H1 (cell line): ENCODE results near the gene GALP. TPM values are rescaled to one million over a fixed set of nuclear protein-coding genes. Genes with fewer than 3 reads are reported as not detected.

Experiments
- CTCF ChIA-PET: fragments of 300-600 bp; sonication (Branson Sonifier 250); formaldehyde crosslinking; loops from one replicate; lab custom pipeline; 2021; ENCODE audit not compliant: partially characterized antibody; lab: Charles Lee
- POLR2A ChIA-PET: fragments of 300-600 bp; sonication (Branson Sonifier 250); formaldehyde crosslinking; loops from one replicate; lab custom pipeline; 2021; ENCODE audit warnings: inconsistent platforms; ENCODE audit not compliant: partially characterized antibody; lab: Charles Lee
- DNase-seq, 2 experiments: peaks; one replicate each; pipeline versions ENCODE4 v3.0.0 to v3.0.0-alpha.2; 2010 to 2022; ENCODE audit warnings: low spot score in 2 of 2, low read depth in 1 of 2, mixed read lengths in 1 of 2
- FAIRE-seq: peaks from 2 replicates; lab custom pipeline; 2011; peaks lifted over from hg19 to GRCh38; lab: Jason Lieb, UNC
- H2AFZ ChIP-seq: 2 replicates; pipeline ENCODE4 v1.8.1; 2012; ENCODE audit warnings: low read length, inconsistent platforms
- H2AK5ac ChIP-seq: 2 replicates; pipeline ENCODE4 v1.6.1; 2013; ENCODE audit warnings: low read depth, low read length
- H2BK120ac ChIP-seq: replicated peaks from 2 replicates; pipeline ENCODE3; 2013; ENCODE audit warnings: low read depth, low read length, inconsistent platforms
- H2BK12ac ChIP-seq: 2 replicates; pipeline ENCODE4 v1.6.1; 2013; ENCODE audit warnings: low read depth, low read length
- H2BK15ac ChIP-seq: 2 replicates; pipeline ENCODE4 v1.6.1; 2013; ENCODE audit warnings: low read length
- H2BK20ac ChIP-seq: 2 replicates; pipeline ENCODE4 v1.6.1; 2013; ENCODE audit warnings: low read length
- H2BK5ac ChIP-seq: 2 replicates; pipeline ENCODE4 v1.6.1; 2013; ENCODE audit warnings: low read depth, low read length
- H3K14ac ChIP-seq: 2 replicates; pipeline ENCODE4 v1.6.1; 2013; ENCODE audit warnings: inconsistent platforms; ENCODE audit not compliant: insufficient read length
- H3K18ac ChIP-seq: 2 replicates; pipeline ENCODE4 v1.6.1; 2013; ENCODE audit warnings: low read length; ENCODE audit errors: extremely low read depth
- H3K23ac ChIP-seq: 2 replicates; pipeline ENCODE4 v1.6.1; 2013; ENCODE audit warnings: inconsistent platforms; ENCODE audit not compliant: insufficient read length
- H3K23me2 ChIP-seq: 2 replicates; pipeline ENCODE4 v1.6.1; 2013; ENCODE audit warnings: low read depth, low read length
- H3K27ac ChIP-seq: 2 replicates; pipeline ENCODE4 v1.6.1; 2011; ENCODE audit warnings: low read depth, low read length, inconsistent platforms
- H3K27me3 ChIP-seq, 4 experiments: replicated peaks in 1 of 4; 1 replicate in 1 of 4; 2 replicates in 3 of 4; pipeline versions ENCODE4 v1.6.1 to v1.8.1; 2011 to 2013; ENCODE audit warnings: low read length in 3 of 4, mild to moderate bottlenecking in 3 of 4, inconsistent platforms in 2 of 4, mixed read lengths in 2 of 4, moderate library complexity in 1 of 4; ENCODE audit not compliant: control insufficient read depth in 3 of 4, insufficient read depth in 3 of 4; ENCODE audit errors: extremely low read depth in 1 of 4
- H3K36me3 ChIP-seq, 4 experiments: 2 replicates each; pipeline versions ENCODE4 v1.6.1 to v1.8.1; 2011 to 2013; ENCODE audit warnings: mild to moderate bottlenecking in 4 of 4, low read length in 3 of 4, moderate library complexity in 2 of 4, control low read depth in 1 of 4, inconsistent platforms in 1 of 4; ENCODE audit not compliant: insufficient read depth in 4 of 4, control insufficient read depth in 2 of 4
- H3K4ac ChIP-seq: replicated peaks from 2 replicates; pipeline ENCODE3; 2013; ENCODE audit warnings: low read length, low read depth, mixed read lengths, inconsistent platforms; ENCODE audit not compliant: insufficient read length
- H3K4me1 ChIP-seq, 4 experiments: replicated peaks in 1 of 4; 1 replicate in 1 of 4; 2 replicates in 3 of 4; pipeline versions ENCODE4 v1.6.1 to v1.8.1; 2011 to 2013; ENCODE audit warnings: low read length in 3 of 4, inconsistent platforms in 2 of 4, mixed read lengths in 1 of 4; ENCODE audit not compliant: insufficient read depth in 4 of 4, control insufficient read depth in 3 of 4
- H3K4me2 ChIP-seq, 2 experiments: 2 replicates each; pipeline versions ENCODE4 v1.6.1 to v1.8.1; 2011 to 2013; ENCODE audit warnings: low read depth in 2 of 2, low read length in 2 of 2, control low read depth in 1 of 2, inconsistent platforms in 1 of 2, mild to moderate bottlenecking in 1 of 2; ENCODE audit not compliant: insufficient read depth in 1 of 2
- H3K4me3 ChIP-seq, 4 experiments: fragments of 200-600, 300-600 bp in 1 of 4; sonication (generic), shearing (Covaris generic), sonication (Bioruptor Twin) in 1 of 4; 2 replicates each; pipeline versions ENCODE4 v1.5.1 to v1.8.1; 2011 to 2016; ENCODE audit warnings: low read length in 4 of 4, low read depth in 3 of 4, control low read depth in 2 of 4, inconsistent platforms in 2 of 4, mild to moderate bottlenecking in 2 of 4, mixed read lengths in 1 of 4, moderate library complexity in 1 of 4; ENCODE audit not compliant: insufficient read depth in 2 of 4; ENCODE audit errors: extremely low read depth in 1 of 4
- H3K56ac ChIP-seq: replicated peaks from 2 replicates; pipeline ENCODE3; 2013; ENCODE audit warnings: low read depth, mild to moderate bottlenecking, mixed read lengths, low read length, inconsistent platforms; ENCODE audit not compliant: insufficient read length
- H3K79me1 ChIP-seq: 2 replicates; pipeline ENCODE4 v1.6.1; 2013; ENCODE audit warnings: low read depth, low read length, control low read depth
- H3K79me2 ChIP-seq, 2 experiments: 2 replicates each; pipeline versions ENCODE4 v1.6.1 to v1.8.1; 2012 to 2013; ENCODE audit warnings: low read length in 2 of 2, mild to moderate bottlenecking in 2 of 2, inconsistent platforms in 1 of 2; ENCODE audit not compliant: insufficient read depth in 2 of 2, control insufficient read depth in 1 of 2
- H3K9ac ChIP-seq, 4 experiments: replicated peaks in 1 of 4; 1 replicate in 1 of 4; 2 replicates in 3 of 4; pipeline versions ENCODE4 v1.6.1 to v1.8.1; 2011 to 2013; ENCODE audit warnings: low read depth in 3 of 4, low read length in 3 of 4, control low read depth in 2 of 4, mild to moderate bottlenecking in 2 of 4, moderate library complexity in 2 of 4, inconsistent platforms in 1 of 4; ENCODE audit errors: extremely low read depth in 1 of 4
- H3K9me3 ChIP-seq, 2 experiments: 2 replicates each; pipeline versions ENCODE4 v1.6.1 to v1.8.1; 2012 to 2013; ENCODE audit warnings: mild to moderate bottlenecking in 2 of 2, moderate library complexity in 2 of 2, control low read depth in 1 of 2, inconsistent platforms in 1 of 2, low read depth in 1 of 2, low read length in 1 of 2, mixed read lengths in 1 of 2; ENCODE audit not compliant: insufficient read depth in 2 of 2
- H4K20me1 ChIP-seq, 2 experiments: replicated peaks in 1 of 2; 2 replicates each; pipeline versions ENCODE3 to v1.8.1; 2011 to 2013; ENCODE audit warnings: inconsistent platforms in 2 of 2, low read length in 2 of 2, mild to moderate bottlenecking in 1 of 2; ENCODE audit not compliant: insufficient read depth in 2 of 2, control insufficient read depth in 1 of 2
- H4K5ac ChIP-seq: 2 replicates; pipeline ENCODE4 v1.6.1; 2013; ENCODE audit warnings: low read length, low read depth, mixed read lengths, inconsistent platforms; ENCODE audit not compliant: insufficient read length
- H4K8ac ChIP-seq: 2 replicates; pipeline ENCODE4 v1.8.0; 2013; ENCODE audit warnings: mild to moderate bottlenecking, moderate library complexity, low read length, inconsistent platforms; ENCODE audit not compliant: insufficient read depth; ENCODE audit errors: extremely low read depth
- H4K91ac ChIP-seq: replicated peaks from 2 replicates; pipeline ENCODE3; 2013; ENCODE audit warnings: low read length, mixed read lengths, inconsistent platforms; ENCODE audit not compliant: insufficient read length
- SIX5 ChIP-seq: IDR thresholded peaks from 2 replicates; pipeline ENCODE4 v1.6.1; 2011; ENCODE audit warnings: mild to moderate bottlenecking, low read depth, low read length
- WGBS, 2 experiments: shearing (Covaris generic) in 1 of 2; methylation state at CpG; one replicate each; pipeline versions ENCODE4 v1.1.6 to v1.1.7; 2013 to 2015; ENCODE audit warnings: low lambda C conversion rate in 2 of 2, mixed read lengths in 2 of 2, inconsistent platforms in 1 of 2, low coverage in 1 of 2, missing lambda C conversion rate in 1 of 2; ENCODE audit not compliant: insufficient replicate concordance in 2 of 2, insufficient coverage in 1 of 2, insufficient read length in 1 of 2; ENCODE audit errors: extremely low coverage in 1 of 2, missing lambda C conversion rate in 1 of 2; 5-methylcytosine and 5-hydroxymethylcytosine counted together
- polyA plus RNA-seq, 7 experiments: library from polyadenylated mRNA; depleted of rRNA in 3 of 7; stranded (reverse) in 5 of 7; unstranded in 2 of 7; fragments of >200 nt in 5 of 7; fragments of 200-250 nt in 2 of 7; gene quantifications; 1 replicate in 5 of 7; 2 replicates in 1 of 7; 4 replicates in 1 of 7; pipeline versions ENCODE4 v1.2.1 to v1.2.3, GENCODE V29; 2011 to 2013; ENCODE audit warnings: missing spikeins in 2 of 7, mixed read lengths in 2 of 7
- total RNA-seq: library from RNA; stranded (reverse); fragmentation: NEBNext Ultra II Directional; extraction: Animal tissue kit (Norgen Biotek cat#: 25700); gene quantifications from 2 replicates; pipeline ENCODE4 v1.2.1, GENCODE V29; 2021

The GALP gene
- total and polyA plus RNA-seq, 2 of the 8 experiments (the other 6 are each of a cell fraction or from before 2014, with no cell fraction given): 0.14 TPM; not detected in 1

DNA sequence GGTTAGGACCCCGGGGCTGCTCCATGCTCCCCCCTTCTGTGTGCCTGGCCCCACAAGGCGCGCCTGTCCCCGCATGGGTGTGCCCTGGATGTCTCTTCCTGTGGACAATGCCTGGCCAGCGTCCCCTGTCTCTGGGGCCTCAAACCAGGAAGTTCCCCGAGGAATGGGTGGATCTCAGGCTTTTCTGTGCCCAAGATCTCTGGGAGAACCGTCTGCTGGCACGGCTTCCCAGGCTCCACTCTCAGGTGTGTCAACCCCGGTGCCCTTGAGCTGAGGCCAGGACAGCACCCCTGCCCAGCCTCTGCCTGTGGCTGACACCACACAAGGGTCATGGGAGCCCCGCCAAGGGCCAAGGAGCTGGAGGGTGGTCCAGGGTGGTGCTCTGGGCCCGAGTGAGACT lies 19.0 kb upstream of the GALP start:
- Histone ChIP-seq H3K9me3 (no peaks in the 10 kb centered on the region), H4K5ac (no peak overlapping the region), H3K9ac (no peak overlapping the region), H2BK5ac (no peak overlapping the region), H4K8ac (no peak overlapping the region), H3K79me2 (peaks cover 0 to 2% of the 10 kb centered on the region in 2 experiments; a peak in 1 of 4 replicates), H2BK120ac (no peak overlapping the region), H2BK20ac (no peak overlapping the region), H3K27me3 (no peaks in the 10 kb centered on the region), H3K4me2 (no peak overlapping the region), H2AK5ac (no peak overlapping the region), H3K79me1 (peaks cover 7% of the 10 kb centered on the region), H2BK15ac (no peak overlapping the region), H3K56ac (no peak overlapping the region), H3K4ac (no peak overlapping the region), H3K14ac (no peak overlapping the region), H2BK12ac (no peak overlapping the region), H3K36me3 (peaks cover 3 to 23% (median 12%) of the 10 kb centered on the region in 4 experiments; a peak in 6 of 8 replicates), H4K20me1 (peaks cover 0 to 7% of the 10 kb centered on the region in 2 experiments), H3K18ac (no peak overlapping the region), H3K23ac (no peak overlapping the region), H3K23me2 (peaks cover 7% of the 10 kb centered on the region; the same call in 1 of the 2 replicates), H3K27ac (no peak overlapping the region), H3K4me3 (no peak overlapping the region), H3K4me1 (peaks cover 5 to 10% (median 8%) of the 10 kb centered on the region in 4 experiments), H4K91ac (no peak overlapping the region), H2AFZ (no peak overlapping the region)
- FAIRE-seq (no peak), DNase-seq (no peak)
- CTCF ChIA-PET: interaction anchor here (0.6 to 7.9 kb wide), 7 partner anchors 11 to 96 kb away, joined by 3 to 137 read pairs (median 4); partner anchors contain the start of gene GALP
- WGBS, 2 experiments: 96% methylated on average over 10 of the region's 11 CpGs; no CpG with 5 or more reads in 1 of the 2 experiments
- POLR2A ChIA-PET: interaction anchor here (0.9 kb wide), 1 partner anchor 12 kb away, joined by 3 read pairs; no protein-coding TSS in a partner anchor
- TF ChIP-seq SIX5: no peak
